HuH-7.5 (cell line): Measurements from ENCODE around the gene KRT40.

ENCODE experiments used
- DNase-seq: peaks from one replicate; pipeline ENCODE4 v3.0.0; 2011; ENCODE audit warnings: low spot score

KRT40 gene

GRCh38 chr17:40996829-40997228 lies 12.7 kb upstream of the KRT40 start:
- DNase-seq = no peak

DNA sequence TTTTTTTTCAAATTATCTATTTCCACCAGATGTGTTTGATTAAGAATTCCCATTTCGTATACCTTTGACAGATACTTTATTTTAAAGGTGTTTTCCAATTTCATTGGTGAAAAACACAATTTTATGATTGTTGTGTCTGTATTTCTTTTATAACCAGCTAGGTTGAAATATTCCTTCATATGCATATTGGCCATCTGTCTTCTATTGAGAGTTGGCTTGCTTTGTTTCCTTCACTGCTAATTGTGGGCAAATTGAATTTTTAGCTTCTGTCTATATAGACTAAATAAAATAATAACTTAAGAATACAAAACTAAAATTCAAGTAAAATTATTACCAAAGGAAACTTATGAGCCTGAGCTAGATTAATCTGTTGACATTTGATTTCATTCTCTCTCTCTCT lies 11.0 kb upstream of the KRT40 start:
- DNase-seq = no peak

DNA sequence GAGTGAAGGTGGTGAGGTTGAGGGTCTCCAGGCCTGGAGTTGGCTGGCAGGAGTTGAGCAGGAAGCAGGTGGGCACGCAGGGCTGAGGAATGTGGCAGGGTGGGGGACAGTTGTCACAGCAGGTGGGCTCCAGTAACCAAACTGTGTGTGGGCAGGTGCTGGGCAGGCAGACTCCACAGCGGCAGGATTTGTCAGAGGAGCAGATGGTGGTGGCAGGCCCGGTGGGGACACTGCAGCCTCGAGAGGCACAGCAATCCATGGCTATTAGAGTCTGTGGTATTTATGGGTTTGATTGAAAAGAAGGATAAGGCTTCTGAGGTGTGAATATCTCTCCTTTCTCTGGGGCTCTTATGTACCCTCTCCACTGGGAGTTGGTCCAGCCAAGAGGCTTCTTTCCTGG lies 9.7 kb upstream of the KRT40 start, which contains the start of gene KRTAP3-3:
Gene KRTAP3-3 (minus strand): TSS at position 326 of the 400 bp plus-strand sequence. CDS start 67 bp downstream, at position 259.
- no peak for DNase-seq

DNA sequence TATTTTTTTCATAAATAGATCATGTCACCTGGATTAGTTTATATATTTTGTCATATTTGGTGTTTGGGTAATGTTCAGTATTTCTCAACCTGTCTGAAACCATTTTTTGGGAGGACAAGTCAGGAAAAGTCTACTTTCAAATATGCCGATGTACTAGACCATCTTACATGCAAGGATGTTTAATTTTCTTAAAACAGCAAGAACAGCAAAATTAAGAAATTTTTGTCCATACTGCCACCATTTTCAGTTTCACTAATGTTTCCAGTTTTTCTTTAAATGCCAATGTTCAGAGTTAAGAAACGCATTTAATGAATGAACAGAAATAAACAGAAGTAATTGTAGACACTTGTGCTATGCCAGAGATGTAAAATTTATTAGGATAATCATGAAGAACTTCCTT lies 9.0 kb upstream of the KRT40 start:
- no peak for DNase-seq

DNA sequence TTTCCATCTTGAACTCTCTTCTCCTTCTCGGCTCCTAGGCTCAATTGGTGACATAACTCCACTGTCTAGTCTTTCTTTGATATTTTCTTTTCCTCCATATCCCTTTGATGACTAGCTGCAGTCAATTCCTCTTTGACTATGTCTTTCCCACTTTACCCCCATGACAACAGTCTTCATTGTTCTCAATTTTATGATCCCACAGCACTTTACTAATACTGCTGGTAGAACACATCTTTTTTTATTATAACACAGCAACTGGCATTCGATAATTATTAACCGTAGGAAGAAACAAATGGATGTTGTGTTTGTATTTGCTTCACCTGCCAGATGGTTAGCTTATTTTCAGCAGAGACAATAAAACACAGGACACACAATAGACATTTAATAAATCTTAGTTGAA lies 8.5 kb upstream of the KRT40 start:
- no peak for DNase-seq

GRCh38 chr17:40986920-40987319 lies 2.8 kb upstream of the KRT40 start:
- no peak for DNase-seq

- DNase-seq = no peak
Measured at GRCh38 chr17:40981115-40981514, 3.0 kb downstream of the KRT40 start.

GRCh38 chr17:40980596-40980995 lies 3.5 kb downstream of the KRT40 start:
- DNase-seq = no peak

DNA sequence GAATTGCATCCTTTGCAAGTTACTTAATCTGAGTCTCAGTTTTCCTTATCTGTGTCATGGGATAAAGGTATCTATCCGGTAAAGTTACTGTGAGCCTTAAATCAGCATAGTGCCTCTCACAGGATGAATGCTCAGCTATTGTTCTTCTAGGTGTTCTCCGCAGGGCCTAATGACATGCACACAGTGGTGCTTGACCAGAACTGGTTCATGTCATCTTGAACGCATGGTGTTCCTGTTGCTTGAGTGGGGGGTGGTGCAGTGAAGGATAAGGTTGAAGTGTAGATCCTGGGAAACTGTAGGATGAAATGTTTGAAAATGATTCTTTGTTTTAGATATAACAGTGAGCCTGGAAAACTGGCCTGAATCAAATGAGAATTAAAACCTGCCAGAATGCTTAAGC lies 4.0 kb downstream of the KRT40 start:
- DNase-seq = no peak

- no peak for DNase-seq
Measured at GRCh38 chr17:40978575-40979151, 5.5 kb downstream of the KRT40 start.

DNA sequence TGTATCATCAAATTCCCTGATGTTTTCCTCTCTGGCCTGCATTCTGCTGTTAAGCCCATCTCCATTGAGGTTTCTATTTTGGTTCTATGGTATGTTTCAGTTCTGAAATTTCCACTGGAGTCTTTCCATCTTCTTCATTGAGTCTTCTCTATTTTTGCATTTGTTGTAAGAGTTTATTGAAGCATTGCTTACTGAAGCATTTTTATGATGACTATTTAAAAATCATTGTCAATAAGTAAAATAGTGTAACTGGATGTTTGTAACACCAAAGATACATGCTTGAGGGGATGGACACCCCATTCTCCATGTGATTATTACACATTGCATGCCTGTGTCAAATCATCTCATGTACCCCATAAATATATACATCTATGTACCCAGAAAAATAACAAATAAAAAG lies 8.6 kb downstream of the KRT40 start:
- DNase-seq = no peak

- DNase-seq = no peak
Measured at GRCh38 chr17:40974366-40974765, 9.8 kb downstream of the KRT40 start.

DNA sequence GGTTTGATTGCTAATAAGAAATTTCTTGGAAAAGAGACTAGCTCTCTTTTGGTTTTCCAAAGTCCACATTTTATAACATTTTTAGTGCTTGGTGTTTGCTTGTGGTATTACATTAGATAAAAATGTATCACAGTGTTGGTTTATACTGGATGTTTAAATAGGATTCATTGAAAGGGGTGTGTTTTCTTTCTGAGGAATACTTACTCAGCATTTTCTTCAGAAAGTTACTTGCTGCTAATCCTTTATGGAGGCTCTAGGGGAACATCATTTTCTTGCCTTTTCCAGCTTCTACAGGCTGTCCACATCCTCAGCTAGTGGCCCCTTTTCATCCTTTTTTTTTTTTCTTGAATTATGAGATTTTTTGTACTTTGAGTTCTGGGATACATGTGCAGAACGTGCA lies 16.5 kb downstream of the KRT40 start:
- no peak for DNase-seq

GRCh38 chr17:40966848-40967247 lies 17.3 kb downstream of the KRT40 start, which contains the start of gene KRT39:
Gene KRT39 (minus strand): TSS chr17:40966948. CDS start chr17:40966856, 92 bp downstream.
- no peak for DNase-seq

GRCh38 chr17:40963838-40964237 lies 20.3 kb downstream of the KRT40 start:
- DNase-seq = no peak

- no peak for DNase-seq
Measured at GRCh38 chr17:40962059-40962561, 22.0 kb downstream of the KRT40 start.

GRCh38 chr17:40961591-40961990 lies 22.5 kb downstream of the KRT40 start:
- no peak for DNase-seq

DNA sequence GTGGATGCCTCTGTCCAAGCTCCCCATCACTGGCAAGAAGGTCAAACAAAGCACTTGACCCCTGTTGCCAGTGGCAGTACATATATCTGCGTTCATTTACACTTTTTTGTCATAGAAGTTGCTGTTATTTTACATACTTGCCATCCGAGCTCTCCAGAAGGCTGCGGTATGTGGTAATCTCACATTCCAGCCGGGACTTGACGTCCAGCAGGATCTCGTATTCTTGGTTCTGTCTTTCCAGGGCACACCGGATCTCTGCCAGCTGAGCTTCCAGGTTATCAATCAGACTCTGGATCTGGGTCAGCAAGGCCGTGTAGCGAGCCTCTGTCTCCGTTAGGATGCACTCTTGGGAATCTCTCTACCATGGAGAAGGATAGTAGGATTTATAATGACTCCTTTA lies 24.0 kb downstream of the KRT40 start:
- no peak for DNase-seq

GRCh38 chr17:40958086-40958953 lies 25.8 kb downstream of the KRT40 start:
- DNase-seq = peak; percentile 24

- peak; percentile 33 for DNase-seq
Measured at GRCh38 chr17:40956401-40957254, 27.5 kb downstream of the KRT40 start.

DNA sequence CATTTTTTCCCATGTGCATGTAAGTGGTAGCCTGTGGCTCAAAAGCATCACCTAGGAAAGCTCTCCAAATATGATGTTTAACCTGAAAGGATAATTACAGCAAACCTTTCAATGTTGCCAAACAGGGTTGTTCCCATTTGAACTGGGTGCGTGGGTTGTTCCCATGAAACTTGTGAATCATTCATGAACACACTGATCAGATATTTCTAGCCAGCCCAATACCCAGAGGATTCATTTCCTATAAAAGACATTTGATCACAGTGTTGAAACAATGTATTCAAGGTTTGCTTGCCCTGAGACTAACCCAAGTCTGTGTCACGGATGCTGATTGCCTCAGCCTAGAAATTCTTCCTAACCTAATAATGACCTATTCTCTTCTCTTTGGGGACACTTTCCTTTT lies 30.2 kb downstream of the KRT40 start:
- no peak for DNase-seq

- no peak for DNase-seq
Measured at GRCh38 chr17:40952661-40953060, 31.5 kb downstream of the KRT40 start.
